HG03439 (cell line): ENCODE results near the gene FYN.

Experiments used
- ATAC-seq: cut with Tn5 transposase; IDR thresholded peaks from one replicate; pipeline ENCODE4 v1.9.1; 2021; ENCODE audit warnings: mild to moderate bottlenecking, moderate library complexity; ENCODE audit not compliant: unreplicated experiment

Gene FYN

DNA sequence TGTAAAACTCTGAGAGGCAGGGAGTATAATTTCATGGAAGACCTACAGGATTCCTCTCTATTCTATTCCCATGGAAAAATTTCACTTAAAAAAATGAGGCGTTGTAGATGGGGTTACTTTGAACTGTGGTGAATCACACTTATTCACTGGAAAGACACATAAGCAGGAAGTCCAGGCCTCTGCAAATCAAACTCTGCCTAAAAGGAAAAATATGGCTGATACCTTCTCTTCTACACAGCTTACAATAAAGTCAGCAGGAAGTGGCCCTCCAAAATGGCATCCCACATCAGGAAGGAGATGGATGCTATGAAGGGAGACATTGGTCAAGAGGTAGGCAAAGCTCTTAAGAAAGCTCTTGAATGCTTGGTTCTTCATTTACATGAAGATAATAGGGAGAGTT is 115.9 kb downstream of the FYN start:
- ATAC-seq = no peak

DNA sequence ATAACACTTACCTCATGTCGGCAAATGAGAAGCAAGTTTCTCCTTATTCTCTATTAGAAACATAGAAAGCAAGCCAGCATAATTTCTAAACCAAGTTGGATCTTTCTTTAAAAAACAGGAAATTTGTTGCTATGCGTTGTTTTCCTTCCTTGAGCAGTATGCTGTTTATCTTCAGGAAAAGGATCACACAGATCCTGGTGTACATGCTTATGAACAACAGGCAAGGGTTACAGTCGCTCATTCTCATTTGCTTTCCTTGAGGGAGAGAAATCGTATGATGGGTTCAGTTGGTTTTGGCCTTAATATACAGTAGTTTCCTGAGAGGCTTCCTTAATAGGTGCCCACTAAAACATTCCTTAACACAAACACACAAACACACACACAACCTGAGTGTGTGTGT is 118.8 kb downstream of the FYN start:
- ATAC-seq = no peak

DNA sequence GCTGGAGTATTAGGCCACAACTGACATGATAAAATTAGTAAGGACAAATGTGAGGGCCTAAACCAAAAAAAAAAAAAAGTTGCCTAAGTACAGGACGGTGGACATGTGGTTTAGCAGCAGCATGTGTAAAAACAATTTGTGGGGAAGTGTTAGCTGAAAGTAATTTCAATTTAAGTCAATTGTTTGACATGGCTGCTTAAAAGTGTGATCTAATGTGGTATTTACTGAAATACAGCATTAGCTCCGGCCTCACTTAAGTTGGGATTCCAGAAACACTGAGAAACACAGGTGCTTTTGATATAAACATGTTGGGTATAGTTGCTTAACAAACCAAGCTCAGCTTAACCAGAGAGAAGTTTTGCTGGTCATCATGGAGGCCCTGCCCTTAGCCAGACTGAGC is 119.7 kb downstream of the FYN start:
- ATAC-seq = no peak

DNA sequence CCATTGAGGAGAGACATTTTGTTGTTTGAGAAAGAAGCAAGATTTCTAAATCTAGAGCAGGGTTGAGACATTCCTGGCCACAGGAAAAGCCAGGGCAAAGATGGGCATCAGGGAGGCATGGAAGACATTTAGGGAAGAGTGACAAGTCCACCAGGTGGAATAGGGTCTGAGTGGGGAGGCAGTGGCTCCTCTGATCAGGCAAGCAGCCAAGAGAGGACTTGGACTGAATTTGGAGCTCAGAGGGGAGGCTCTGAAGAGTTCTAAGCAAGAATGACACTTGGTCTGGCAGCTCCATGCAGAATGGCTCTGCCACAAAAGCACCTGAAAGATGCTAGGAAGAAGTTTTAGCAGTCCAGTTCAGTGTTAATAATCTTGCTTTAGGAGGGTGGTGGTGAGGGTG is 120.8 kb downstream of the FYN start:
- ATAC-seq = no peak

DNA sequence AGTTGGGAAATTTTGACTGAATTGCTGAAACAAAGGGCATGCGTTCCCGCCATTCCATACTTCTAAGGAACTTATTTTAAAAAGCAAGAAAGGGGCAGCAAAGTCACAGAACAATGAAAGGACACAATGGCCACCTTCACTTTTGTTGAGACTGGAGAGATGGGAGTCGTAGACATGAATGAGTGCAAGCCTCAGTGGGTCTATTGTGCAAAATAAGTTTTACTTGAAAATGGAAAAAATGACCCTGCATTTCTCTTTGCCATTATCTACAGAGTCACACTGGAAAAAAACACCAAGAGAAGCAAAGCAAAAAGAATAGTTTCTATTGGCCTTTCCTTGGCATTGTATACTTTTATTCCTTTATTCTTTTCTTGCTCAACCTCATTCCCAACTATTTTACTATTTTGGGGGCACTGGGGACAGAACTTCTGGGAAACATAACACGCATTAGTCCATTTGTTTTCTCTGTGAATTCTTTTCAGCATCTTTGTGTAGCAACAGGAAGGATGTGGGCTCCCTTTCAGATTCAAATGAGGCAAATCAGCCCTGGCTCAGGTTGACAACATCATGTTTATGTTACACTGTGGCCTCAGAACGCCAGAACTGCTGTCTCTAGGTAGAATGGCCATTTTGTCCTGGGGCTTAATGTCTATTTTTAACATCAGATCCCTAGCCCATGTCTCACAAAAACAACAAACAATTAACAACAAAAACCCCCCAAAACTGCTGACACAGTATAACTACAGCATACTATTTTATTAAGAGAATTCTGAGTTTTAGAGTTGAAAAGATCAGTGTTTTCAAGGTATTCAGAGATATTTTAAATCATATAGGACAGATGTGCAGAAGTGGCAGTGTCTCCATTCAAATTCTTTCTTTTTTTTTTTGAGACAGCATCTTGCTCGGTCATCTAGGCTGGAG is 122.2 kb downstream of the FYN start:
- peak; percentile 83 for ATAC-seq

DNA sequence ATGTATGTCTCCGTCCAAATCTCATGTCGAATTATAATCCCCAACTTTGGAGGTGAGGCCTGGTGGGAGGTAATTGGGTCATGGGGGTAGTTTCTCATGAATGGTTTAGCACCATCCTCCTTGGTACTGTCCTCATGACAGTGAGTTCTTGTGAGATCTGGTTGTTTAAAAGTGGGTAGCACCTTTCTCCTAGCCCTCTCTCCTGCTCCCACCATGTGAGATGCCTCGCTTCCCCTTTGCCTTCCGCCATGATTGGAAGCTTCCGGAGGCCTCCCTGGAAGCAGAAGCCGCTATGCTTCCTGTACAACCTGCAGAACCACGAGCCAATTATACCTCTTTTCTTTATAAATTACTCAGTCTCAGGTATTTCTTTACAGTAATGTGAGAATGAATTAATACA is 123.1 kb downstream of the FYN start:
- ATAC-seq = no peak

DNA sequence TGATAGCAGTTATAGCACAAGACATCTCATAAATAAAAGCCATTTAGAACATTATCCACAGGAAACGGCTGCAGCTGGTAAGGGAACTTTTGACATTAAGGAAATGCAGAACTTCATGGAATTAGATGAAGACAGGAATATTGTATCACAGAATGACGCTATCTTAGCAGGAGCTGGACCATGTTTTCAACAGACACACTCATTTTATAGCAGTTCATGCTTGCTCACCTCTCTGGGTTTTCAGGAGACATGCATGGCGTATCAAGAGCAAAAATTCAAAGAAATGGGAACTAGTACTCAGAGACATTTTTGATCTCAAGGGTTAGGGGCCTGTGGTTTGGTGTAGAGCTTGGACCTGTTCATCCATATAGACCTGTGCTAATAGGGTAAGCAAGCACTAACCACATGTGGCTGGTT is 125.0 kb downstream of the FYN start:
- ATAC-seq = no peak

DNA sequence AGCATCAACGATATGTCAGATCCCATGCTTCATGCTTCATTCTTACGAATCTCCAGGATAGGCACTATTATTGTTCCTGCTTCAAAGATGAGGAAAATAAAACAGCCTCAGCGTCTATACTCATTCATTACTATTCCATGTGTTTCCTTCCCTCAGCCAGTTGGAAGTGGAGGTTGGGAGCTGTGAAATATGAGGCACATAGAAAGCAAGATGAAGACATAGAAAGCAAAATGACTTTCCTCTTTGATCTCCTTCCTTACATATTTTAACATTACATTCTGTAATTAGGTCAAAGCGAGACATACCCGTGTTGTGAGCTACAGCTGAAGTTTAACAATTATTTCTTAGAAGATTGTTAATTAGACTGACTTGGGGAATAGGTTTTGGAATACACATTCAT is 125.4 kb downstream of the FYN start:
- ATAC-seq = no peak

DNA sequence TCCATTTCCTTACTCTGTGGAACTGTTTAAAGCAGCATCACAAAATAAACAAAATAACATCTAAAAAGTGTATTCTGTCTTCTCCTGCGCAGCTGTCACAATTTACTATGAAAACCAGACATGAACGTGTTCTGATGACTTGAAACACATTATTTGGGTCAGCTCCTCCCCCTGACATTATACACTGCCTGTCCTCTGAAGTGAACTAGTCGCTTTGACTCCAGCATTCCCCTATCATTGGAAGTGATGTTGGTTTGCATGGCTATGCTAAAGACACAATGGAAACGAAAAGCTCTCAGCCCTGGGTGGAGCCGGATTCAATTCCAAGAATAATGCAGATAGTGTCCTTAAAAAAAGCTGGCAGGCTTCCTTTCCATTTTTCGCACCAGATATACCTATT is 125.9 kb downstream of the FYN start:
- no peak for ATAC-seq

DNA sequence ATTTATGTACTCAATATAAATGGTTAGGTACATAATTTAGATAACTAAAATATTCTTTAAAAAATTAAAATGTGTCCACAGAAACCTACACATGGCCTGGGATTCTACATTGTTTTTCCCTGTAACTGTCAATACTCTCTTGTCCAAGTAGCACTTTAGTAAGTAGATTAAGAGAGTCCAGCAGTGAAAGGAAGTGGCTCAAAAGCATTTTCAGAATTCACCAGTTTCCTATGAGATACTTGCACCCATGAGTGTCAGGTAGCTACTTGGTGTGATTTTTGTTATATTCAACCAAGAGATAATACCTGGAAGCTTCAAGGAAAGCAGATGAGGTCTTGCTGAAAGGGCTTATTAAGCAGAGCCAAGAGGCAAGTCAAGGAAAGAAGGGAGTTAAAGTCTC is 126.3 kb downstream of the FYN start:
- no peak for ATAC-seq

DNA sequence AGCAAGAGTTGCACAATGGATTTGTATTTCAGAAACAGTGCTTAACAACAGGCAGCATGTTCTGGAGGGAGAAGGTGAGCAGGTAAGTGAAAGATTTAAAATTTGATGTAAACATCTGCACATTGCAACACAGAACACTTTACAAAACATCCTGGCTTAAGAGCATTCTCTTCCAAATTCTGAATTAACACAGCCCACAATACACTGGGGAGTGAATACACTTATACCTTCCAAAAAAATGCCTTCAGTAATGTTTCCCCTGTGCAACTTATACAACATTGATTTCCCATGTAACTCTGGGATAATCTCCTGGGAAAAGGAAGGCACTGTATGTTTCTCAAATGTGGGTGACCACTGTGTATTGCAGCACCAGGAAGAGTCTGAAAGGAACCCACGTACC is 127.6 kb downstream of the FYN start:
- no peak for ATAC-seq

DNA sequence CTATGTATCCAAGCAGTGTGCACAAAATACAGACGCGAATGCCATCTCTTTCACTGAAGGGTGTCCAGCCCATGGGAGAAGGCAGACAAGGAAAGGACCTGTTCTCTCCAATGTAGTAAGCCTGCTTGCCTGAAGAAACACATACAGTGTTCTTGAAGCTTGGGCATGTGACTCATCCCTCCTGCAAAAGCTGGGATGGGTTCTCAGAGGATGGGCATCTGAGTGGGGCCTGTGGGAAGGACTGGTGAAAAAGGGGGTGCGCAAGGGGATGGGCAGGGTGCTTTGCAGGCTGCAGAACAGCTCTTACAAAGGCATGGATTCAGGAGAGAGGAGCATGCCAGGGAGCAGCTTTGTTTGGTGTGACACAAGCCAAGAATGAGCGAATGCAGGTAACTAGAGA is 128.1 kb downstream of the FYN start:
- ATAC-seq = no peak

DNA sequence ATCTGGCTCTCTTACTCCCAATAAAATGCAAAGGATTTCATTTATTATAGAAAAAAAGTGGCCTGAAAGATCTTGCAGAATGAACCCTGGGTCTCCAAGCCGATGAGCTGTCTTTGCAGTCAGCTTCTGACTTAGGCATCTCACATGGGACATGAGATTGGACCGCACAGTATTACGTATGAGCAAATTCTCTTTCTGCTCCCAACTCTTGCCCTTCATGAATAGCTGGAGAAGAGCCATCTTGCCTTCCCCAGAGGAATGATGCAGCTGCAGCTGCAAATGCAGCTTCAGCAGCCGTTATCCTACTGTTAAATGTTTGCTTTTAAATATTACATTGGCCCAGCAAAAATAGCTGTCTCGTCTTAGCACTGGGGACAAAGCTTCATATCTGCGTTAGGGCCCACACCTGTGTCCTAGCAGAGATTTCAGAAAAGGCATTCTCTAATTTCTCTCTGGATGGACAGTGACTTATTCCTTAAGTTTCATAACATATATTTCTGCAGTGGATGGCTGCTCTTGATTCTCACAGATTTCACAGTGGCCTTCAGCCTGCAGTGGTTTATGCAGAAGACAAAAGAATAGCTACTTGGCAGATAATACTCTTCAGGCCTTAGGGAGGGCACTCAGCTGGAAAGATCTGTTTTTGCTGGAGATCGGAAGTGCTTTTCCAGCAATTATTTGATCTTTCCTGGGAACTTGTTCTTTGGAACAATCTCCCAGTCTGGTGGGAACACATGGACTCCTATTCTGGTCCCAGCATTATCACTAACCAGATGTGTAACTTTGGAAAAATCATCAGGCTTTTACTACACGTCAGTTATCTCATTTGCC is 129.2 kb downstream of the FYN start:
- ATAC-seq = no peak

DNA sequence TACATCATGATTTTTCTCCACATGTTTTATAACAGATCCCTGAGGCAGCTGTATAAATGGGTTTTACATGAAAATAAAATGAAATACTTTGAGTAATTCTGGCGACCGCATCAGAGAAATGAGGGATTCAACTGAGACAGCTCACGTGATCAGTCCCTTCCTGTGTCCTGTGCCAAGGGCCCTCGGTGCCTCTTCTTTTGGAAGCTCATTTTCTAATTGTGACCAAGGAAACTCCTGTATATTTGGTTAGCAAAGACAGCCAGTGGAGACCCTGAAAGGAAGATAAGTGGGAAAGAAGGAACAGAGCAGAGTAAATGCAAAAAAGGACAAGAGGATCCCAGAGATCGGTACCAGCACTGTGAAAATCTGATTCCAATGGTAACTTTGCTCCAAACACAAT is 129.9 kb downstream of the FYN start:
- ATAC-seq = no peak

DNA sequence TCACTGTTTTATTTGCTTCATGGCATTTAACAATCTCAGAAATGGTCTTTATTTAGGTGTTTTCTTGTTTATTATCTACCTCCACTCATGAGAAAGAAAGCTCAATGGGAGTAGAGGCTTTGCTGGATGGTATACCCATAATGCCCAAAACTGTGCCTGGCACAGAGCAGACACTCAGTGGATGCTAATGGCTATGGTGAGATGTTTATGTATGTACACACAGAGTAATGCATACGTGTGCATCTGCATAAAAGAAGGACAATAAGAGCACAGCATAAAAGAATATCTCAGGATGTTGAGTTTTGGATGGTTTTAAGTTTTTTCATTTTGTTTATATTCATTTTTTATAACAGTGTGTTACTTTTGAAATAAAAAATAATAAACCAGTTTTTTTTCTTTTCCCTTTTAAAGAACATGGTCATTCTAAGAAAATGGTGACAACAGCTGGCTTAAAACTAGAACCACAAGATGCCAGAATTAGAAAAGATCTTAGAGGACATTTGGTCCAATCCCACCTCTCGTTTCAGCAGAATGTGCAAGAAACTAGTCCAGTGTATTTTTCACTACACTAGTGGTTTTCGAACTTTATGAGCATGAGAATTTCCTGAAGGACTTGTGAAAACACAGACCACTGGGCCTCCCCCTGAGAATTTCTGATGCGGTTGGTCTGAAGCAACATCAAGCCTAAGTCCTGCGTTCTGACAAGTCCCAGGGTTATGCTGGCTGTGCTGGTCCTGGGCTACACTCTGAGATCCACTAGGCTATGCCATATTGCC is 131.9 kb downstream of the FYN start:
- peak; percentile 66 for ATAC-seq

DNA sequence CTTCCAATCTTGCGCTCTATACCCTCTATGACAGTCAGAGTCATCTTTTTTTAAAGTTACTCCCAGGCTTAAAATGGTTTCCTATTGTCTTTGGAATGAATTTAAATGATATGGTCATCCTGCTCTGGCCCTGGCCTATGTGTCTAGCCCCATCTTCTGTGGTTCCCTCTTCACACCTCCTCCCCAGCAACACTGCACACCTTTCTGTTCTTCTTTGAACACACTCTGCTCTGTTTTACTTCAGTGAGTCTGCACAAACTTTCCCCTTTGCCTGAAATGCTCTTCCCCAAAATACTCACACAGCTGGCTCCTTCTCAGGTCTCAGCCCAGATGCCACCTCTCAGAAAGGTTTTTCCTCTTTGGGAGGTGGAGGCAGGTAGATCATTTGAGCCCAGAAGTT is 132.7 kb downstream of the FYN start:
- no peak for ATAC-seq

DNA sequence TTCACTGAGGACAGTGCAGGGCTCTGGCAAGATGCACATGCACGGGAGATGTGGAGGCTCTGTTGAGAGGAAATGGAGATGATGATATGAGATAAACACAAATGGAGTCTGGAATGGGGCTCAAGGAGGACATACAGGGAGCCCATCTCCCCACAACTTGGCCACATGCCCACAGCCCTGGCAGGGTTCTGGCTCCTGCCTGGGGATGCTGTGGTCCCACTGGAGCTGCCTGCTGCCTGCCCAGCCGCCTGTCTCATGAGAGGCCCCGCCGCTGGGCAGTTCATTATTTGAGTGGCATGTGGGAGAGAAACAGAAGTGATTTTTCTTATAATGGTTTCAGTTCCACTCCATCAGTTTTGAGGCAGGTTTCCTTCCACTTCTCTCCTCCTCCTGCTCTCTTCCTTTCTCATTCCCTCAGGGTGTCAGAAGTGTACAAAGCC is 134.0 kb downstream of the FYN start:
- ATAC-seq = no peak

DNA sequence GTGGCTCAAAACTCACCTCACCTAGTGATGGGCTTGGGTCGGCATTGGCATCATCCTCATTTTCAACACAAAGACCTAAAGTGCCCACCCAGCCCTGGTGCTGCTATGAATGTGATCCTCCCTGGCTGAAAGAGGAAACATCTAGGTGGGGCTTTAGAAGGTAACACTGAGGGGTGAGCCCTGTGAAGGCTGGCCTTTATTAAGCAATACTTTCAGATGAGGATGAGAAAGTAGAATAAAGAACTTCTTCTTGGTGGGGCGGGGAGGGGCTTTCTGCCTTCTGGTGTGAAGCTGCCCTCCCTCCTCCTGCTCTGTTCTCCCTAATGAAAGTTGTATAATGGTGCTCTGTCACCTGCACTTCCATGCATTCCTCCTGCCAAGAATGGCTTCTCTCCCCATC is 134.6 kb downstream of the FYN start:
- ATAC-seq = no peak

DNA sequence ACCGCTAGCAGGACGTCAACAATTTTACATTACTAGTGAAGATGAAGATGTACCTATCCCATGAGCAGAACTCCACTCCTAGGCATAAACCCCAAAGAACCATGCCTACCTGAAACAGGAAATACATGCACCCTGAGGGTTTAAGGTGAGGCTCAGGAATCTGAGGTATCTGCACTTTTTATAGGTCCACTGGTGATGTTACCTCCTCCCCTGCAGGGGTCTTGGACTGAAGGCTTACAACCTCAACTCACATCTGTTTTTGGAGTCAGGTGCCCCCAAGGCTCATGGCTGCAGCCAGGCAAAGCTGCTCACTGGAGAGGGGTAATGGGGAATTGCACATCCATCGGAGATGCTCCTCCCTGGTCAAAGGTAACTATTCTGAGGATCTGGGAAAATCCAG is 135.1 kb downstream of the FYN start:
- ATAC-seq = no peak

DNA sequence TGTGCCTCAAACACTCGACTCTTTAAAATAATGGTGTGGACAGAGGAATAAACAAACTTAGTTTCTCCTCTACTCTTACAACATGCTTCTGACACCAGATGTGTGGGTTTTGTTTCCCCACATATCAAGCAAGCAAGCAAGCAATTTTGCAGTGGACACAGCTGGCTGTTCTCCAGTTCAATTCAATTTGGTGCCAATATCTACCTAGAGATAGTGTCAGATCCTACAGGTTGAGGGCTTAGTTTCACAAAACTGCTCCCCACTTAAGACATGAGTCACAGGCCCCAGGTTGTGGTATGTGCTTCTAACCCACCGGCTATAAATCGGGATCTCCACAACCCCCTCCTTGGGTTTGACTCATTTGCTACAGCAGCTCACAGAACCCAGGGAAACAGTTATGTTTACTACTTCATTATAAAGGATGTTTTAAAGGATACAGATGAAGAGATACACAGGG is 136.2 kb downstream of the FYN start:
- ATAC-seq = no peak

DNA sequence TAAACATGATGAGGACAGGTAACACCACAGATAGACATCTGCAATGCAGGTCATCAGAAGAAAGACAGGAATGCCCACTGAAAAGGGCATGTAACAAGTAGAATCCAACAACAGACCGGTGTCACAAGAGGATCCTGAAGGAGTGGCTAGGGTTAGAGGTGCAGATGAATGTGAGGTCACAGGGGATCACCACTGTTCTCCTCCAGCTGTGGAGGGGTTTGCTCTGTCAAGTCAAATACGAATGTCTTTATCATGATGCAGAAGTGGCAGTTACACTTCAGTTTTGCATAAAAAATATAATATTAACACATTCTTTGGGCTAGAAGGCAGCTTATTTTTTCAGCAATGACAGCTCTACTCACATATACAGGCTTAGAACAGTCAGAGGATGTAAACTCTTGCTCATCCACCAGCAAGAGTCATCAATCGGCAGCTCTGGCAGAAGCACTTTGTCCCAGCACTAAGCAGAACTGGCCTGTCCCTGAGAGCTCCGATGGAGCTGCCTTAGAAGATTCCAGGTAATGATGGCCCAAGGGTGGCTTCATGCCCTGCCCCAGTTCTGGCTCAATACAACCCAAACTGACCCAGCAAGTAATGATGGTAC is 137.1 kb downstream of the FYN start:
- ATAC-seq = no peak
